ENCODE data around the gene BSND. TPM values are rescaled to one million over a fixed set of nuclear protein-coding genes. Genes with fewer than 3 reads are reported as not detected.
A peak's percentile ranks its signal among the peaks of the same experiment; 100 is the strongest.

BSND gene
- total RNA-seq, 4 donors from 2014 or later, result not detected

DNA sequence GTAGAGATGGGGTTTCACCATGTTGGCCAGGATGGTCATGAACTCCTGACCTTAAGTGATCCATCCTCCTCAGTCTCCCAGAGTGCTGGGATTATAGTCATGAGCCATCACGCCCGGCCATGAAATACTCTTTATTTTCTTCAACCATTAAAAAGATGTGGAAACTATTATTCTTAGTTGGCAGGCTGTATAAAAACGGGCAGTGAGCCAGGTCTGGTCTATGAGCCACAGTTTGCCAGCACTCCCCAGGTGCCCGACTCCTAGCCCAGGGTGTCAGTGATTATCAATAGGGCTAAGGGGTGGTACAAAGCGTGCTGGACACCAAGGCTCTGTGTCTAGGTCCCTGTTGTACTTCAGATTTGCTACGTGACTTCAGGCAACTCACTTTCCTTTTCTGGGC is 22.0 kb upstream of the BSND start:
- Histone ChIP-seq H3K4me3 (no peak overlapping the region), H3K4me1 (peaks cover 0 to 11% (median 0%) of the 10 kb centered on the region in 4 donors), H3K9me3 (no peaks in the 10 kb centered on the region), H3K27me3 (no peaks in the 10 kb centered on the region), H3K36me3 (no peaks in the 10 kb centered on the region), H3K27ac (no peak overlapping the region)
- DNase-seq, result peak in 1 of 3 donors; percentile 30
- TF ChIP-seq POLR2A (IDR thresholded peaks at IDR 0.05) (no peak), CTCF (IDR thresholded peaks at IDR 0.05) (no peak)

DNA sequence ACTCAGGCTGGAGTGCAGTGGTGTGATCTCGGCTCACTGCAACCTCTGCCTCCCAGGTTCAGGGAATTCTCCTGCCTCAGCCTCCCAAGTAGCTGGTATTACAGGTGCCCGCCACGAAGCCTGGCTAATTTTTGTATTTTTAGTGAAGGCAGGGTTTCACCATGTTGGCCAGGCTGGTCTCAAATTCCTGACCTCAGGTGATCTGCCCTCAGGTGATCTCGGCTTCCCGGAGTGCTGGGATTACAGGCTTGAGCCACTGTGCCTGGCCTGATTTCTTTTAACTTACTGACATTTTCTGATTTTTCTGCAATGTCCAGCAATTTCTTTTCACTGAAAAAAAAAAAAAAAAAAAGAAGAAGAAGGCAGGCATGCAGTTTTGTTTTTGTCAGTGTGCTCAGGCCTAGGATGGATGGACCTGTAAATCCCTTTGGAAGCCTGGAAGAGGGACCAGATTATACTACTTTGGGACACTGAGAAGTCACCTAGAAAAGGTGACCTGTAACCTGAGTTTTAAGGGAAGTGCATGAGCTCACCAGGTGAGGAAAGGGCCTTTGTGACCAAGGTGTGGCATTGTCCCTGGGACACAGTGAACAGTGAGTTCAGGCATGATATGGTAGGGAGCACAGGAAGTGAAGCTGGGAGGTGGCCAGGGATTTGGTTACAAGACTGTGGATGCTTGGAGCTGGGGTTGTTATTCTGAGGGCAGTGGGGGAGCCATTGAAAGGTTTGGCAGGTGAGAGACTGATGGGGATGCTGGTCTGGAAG is 21.0 kb upstream of the BSND start:
- TF ChIP-seq POLR2A (IDR thresholded peaks at IDR 0.05) (no peak), CTCF (IDR thresholded peaks at IDR 0.05) (no peak)
- H3K9me3 ChIP-seq, result no peaks in the 10 kb centered on the region
- peak in 1 of 3 donors; percentile 71 for DNase-seq
- peaks cover 0 to 11% (median 0%) of the 10 kb centered on the region in 4 donors for H3K4me1 ChIP-seq
- no peak overlapping the region for H3K4me3 ChIP-seq
- H3K27ac ChIP-seq, result no peak overlapping the region
- no peaks in the 10 kb centered on the region for H3K27me3 ChIP-seq
- H3K36me3 ChIP-seq, result no peaks in the 10 kb centered on the region

- no peak overlapping the region for H3K27ac ChIP-seq
- H3K9me3 ChIP-seq, result no peaks in the 10 kb centered on the region
- no peaks in the 10 kb centered on the region for H3K36me3 ChIP-seq
- H3K4me1 ChIP-seq, result peaks cover 0 to 11% (median 0%) of the 10 kb centered on the region in 4 donors
- H3K27me3 ChIP-seq, result no peaks in the 10 kb centered on the region
- no peak overlapping the region for H3K4me3 ChIP-seq
- peak in 1 of 3 donors; percentile 36 for DNase-seq
- no peak for TF ChIP-seq POLR2A (IDR thresholded peaks at IDR 0.05)
- TF ChIP-seq CTCF (IDR thresholded peaks at IDR 0.05), result no peak
Measured at GRCh38 chr1:54978528-54979326, 20.0 kb upstream of the BSND start.

GRCh38 chr1:54979327-54979891 is 19.3 kb upstream of the BSND start:
- DNase-seq, result peak in 1 of 3 donors; percentile 37
- TF ChIP-seq POLR2A (IDR thresholded peaks at IDR 0.05), result no peak
- no peak for TF ChIP-seq CTCF (IDR thresholded peaks at IDR 0.05)
- no peaks in the 10 kb centered on the region for H3K36me3 ChIP-seq
- H3K4me3 ChIP-seq, result no peak overlapping the region
- H3K27ac ChIP-seq, result no peak overlapping the region
- H3K4me1 ChIP-seq, result peaks cover 0 to 11% (median 0%) of the 10 kb centered on the region in 4 donors
- H3K27me3 ChIP-seq, result no peaks in the 10 kb centered on the region
- H3K9me3 ChIP-seq, result no peaks in the 10 kb centered on the region

DNA sequence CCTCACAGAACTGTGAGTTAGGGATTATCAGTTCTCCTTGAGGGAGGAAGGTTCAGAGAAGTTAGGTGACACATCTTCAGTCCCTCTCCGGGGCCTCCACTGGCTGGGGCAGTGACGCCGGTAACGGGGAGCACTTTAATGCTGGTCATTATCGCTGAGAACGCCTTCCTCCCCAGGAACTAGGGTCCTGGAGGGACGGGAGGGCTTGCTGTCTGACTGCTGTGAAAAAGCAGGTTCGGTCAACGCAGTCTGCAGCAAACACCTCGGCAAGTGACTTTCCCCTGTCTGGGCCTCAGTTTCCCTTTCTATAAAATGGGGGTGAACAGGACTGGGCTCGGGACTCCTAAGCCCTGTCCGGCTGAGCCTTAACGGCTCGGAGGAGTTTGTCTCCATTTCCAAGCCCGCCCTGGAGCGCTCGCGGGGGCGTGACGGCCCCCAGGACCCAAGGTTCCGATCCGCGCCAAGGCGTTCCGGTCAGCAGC is 18.6 kb upstream of the BSND start:
- H3K4me1 ChIP-seq, result peaks cover 0 to 11% (median 0%) of the 10 kb centered on the region in 4 donors

More for the DNA sequence above, 18.6 kb upstream of the BSND start:
- Histone ChIP-seq H3K4me3 (peak overlapping the region in 3 of 4 donors; percentile 22 to 68 (median 63)), H3K27ac (peak overlapping the region in 3 of 4 donors; percentile 43 to 67 (median 66)), H3K9me3 (no peaks in the 10 kb centered on the region), H3K36me3 (no peaks in the 10 kb centered on the region), H3K27me3 (no peaks in the 10 kb centered on the region)
- TF ChIP-seq CTCF (IDR thresholded peaks at IDR 0.05) (no peak), POLR2A (IDR thresholded peaks at IDR 0.05) (no peak)
- no peak for DNase-seq
